ENCODE data around the gene CIDEB. TPM values are rescaled to one million over a fixed set of nuclear protein-coding genes. Genes with fewer than 3 reads are reported as not detected.

CIDEB gene
- total and polyA plus RNA-seq, 9 donors: 13.8 to 38.4 (median 22.6) TPM

GRCh38 chr14:24258119-24258518 lies 49.7 kb downstream of the CIDEB start:
- Histone ChIP-seq H3K4me3 (no peak overlapping the region), H3K36me3 (no peaks in the 10 kb centered on the region), H3K27ac (no peak overlapping the region), H3K27me3 (no peaks in the 10 kb centered on the region), H3K9me3 (no peaks in the 10 kb centered on the region), H3K4me1 (ENCODE audit: insufficient read depth) (peaks cover 3% of the 10 kb centered on the region)
- 75 to 79% (median 76%) methylated on average over 9 of the region's 9 CpGs for WGBS, 3 donors
- TF ChIP-seq, protein P1, sequence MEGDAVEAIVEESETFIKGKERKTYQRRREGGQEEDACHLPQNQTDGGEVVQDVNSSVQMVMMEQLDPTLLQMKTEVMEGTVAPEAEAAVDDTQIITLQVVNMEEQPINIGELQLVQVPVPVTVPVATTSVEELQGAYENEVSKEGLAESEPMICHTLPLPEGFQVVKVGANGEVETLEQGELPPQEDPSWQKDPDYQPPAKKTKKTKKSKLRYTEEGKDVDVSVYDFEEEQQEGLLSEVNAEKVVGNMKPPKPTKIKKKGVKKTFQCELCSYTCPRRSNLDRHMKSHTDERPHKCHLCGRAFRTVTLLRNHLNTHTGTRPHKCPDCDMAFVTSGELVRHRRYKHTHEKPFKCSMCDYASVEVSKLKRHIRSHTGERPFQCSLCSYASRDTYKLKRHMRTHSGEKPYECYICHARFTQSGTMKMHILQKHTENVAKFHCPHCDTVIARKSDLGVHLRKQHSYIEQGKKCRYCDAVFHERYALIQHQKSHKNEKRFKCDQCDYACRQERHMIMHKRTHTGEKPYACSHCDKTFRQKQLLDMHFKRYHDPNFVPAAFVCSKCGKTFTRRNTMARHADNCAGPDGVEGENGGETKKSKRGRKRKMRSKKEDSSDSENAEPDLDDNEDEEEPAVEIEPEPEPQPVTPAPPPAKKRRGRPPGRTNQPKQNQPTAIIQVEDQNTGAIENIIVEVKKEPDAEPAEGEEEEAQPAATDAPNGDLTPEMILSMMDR (IDR thresholded peaks at IDR 0.05): no peak
- no peak for TF ChIP-seq POLR2A (IDR thresholded peaks at IDR 0.05)
- TF ChIP-seq EP300 (IDR thresholded peaks at IDR 0.05): no peak
- peak in 1 of 5 donors; percentile 19 for DNase-seq
- intact Hi-C loops (cut with DNase I): no loop called here

DNA sequence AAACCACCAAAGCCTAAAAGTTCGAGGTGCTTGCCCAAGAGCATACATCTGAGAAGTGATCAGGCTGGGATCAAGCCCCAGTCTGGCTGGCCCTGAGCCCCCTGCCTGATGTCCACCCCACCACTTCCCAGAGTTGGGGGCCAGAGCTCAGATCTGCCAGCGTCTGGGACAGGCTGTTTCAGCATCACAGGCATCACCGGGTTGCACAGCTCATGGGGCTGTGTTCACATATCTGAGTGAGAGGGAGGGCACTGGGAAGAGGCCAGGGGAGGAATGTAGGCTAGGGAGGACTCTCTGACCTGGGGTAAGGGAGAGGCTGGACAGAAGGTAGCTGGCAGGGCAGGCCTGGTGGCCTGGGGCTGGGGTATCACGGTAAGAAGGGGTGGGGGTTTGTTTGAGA lies 50.8 kb downstream of the CIDEB start:
- peak in 1 of 5 donors; percentile 17 for DNase-seq
- intact Hi-C loops (cut with DNase I): no loop called here
- Histone ChIP-seq H3K36me3 (no peaks in the 10 kb centered on the region), H3K27ac (no peak overlapping the region), H3K9me3 (no peaks in the 10 kb centered on the region), H3K4me3 (no peak overlapping the region), H3K27me3 (no peaks in the 10 kb centered on the region), H3K4me1 (ENCODE audit: insufficient read depth) (peaks cover 3% of the 10 kb centered on the region)
- no peak for TF ChIP-seq EP300 (IDR thresholded peaks at IDR 0.05)
- TF ChIP-seq, protein P1 (IDR thresholded peaks at IDR 0.05): no peak
- 31 to 42% (median 35%) methylated on average over 4 of the region's 4 CpGs for WGBS, 3 donors

DNA sequence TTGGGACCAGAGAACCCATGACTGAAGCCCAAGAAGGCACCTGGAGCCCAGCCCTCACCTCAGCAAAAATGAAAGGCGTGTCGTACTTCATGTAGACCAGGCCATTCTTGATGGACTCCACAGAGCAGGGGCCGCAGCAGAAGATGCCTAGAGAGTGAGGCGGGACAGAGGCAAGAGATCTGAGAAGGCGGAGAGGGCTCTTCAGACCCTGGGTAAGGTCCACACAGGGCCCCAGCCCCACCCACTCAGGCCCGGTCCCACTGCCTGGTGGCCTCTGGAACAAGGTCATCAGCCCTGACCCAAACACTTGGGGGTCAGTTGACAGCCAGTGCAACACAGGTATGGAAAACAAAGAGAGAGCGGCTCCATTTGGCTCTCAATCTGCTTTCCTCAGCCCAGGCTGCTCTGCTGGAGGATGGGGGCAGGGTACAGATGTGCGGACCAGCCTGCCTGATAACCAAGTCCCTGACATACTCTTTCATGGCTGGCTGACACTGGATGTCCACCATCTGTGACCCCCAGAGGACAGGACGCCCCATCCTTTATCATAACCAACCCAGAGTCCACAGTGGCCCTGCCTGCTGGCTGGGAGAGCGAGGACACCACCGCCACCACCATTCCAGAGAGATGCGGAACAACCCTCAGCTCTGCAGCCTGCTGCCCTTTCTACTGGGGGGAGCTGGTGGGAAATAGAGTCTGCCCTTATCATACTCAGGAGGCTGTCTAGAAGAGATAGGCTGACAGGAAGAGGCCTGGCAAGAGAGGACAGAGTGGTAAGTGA lies 51.7 kb downstream of the CIDEB start:
- H3K4me1 ChIP-seq (ENCODE audit: insufficient read depth): peaks cover 3% of the 10 kb centered on the region
- intact Hi-C loops (cut with DNase I): no loop called here
- no peak overlapping the region for H3K4me3 ChIP-seq
- no peaks in the 10 kb centered on the region for H3K9me3 ChIP-seq
- peak in 2 of 5 donors; percentile 10 to 18 for DNase-seq
- H3K36me3 ChIP-seq: no peaks in the 10 kb centered on the region
- no peaks in the 10 kb centered on the region for H3K27me3 ChIP-seq
- 93 to 94% (median 93%) methylated on average over 12 of the region's 12 CpGs for WGBS, 3 donors
- TF ChIP-seq POLR2A (IDR thresholded peaks at IDR 0.05) (no peak), EP300 (IDR thresholded peaks at IDR 0.05) (no peak)
- TF ChIP-seq, protein P1 (IDR thresholded peaks at IDR 0.05): no peak
- H3K27ac ChIP-seq: no peak overlapping the region

GRCh38 chr14:24255438-24255837 lies 52.3 kb downstream of the CIDEB start:
- Histone ChIP-seq H3K9me3 (no peaks in the 10 kb centered on the region), H3K27ac (no peak overlapping the region), H3K36me3 (no peaks in the 10 kb centered on the region), H3K27me3 (no peaks in the 10 kb centered on the region), H3K4me3 (no peak overlapping the region), H3K4me1 (ENCODE audit: insufficient read depth) (peaks cover 3% of the 10 kb centered on the region)
- intact Hi-C loops (cut with DNase I): no loop called here
- peak in 2 of 5 donors; percentile 13 to 20 for DNase-seq
- TF ChIP-seq POLR2A (IDR thresholded peaks at IDR 0.05) (no peak), EP300 (IDR thresholded peaks at IDR 0.05) (no peak)
- TF ChIP-seq, protein P1 (IDR thresholded peaks at IDR 0.05): no peak
- 86 to 91% (median 86%) methylated on average over 8 of the region's 8 CpGs for WGBS, 3 donors

Small RNA genes within 50 kb of the gene (small RNA-seq; reads per million reads assigned to genes)
- gene RF00026: not detected

Other genes starting within 250 kb of the CIDEB start
Only the 30 nearest of the 33 such genes appear.
- 10 to 100 TPM; 34.7 to 71.4 (median 51.5) TPM for gene DCAF11, start 193.2 kb downstream of the CIDEB start, total RNA-seq
- gene DCAF11, start 193.2 kb downstream of the CIDEB start, polyA plus RNA-seq: 10 to 100 TPM; 38.7 to 62.4 TPM
- gene NRL, start 193.0 kb downstream of the CIDEB start, total RNA-seq: 1 to 10 TPM; 1.0 to 4.1 (median 2.8) TPM
- 1 to 10 TPM in 1 of 2 donors, under 1 TPM in 1; 0.78 to 2.8 TPM for gene NRL, start 193.0 kb downstream of the CIDEB start, polyA plus RNA-seq
- 1 to 10 TPM in 1 of 7 donors, under 1 TPM in 4, not detected in 2; 0.57 to 1.2 (median 0.77) TPM for gene FITM1, start 177.3 kb downstream of the CIDEB start, total RNA-seq
- gene FITM1, start 177.3 kb downstream of the CIDEB start, polyA plus RNA-seq: under 1 TPM in 1 of 2 donors, not detected in 1; 0.80 TPM
- 100 to 1,000 TPM in 6 of 7 donors, 10 to 100 TPM in 1; 93.6 to 193 (median 168) TPM for gene PSME1, start 171.8 kb downstream of the CIDEB start, total RNA-seq
- gene PSME1, start 171.8 kb downstream of the CIDEB start, polyA plus RNA-seq: 100 to 1,000 TPM; 220 to 261 TPM
- 10 to 100 TPM; 13.0 to 26.3 (median 17.3) TPM for gene EMC9, start 166.4 kb downstream of the CIDEB start, total RNA-seq
- 10 to 100 TPM in 1 of 2 donors, 1 to 10 TPM in 1; 5.1 to 30.7 TPM for gene EMC9, start 166.4 kb downstream of the CIDEB start, polyA plus RNA-seq
- gene PSME2, start 161.4 kb downstream of the CIDEB start, total RNA-seq: 100 to 1,000 TPM in 3 of 7 donors, 10 to 100 TPM in 4; 34.7 to 129 (median 95.6) TPM
- 100 to 1,000 TPM in 1 of 2 donors, 10 to 100 TPM in 1; 82.5 to 160 TPM for gene PSME2, start 161.4 kb downstream of the CIDEB start, polyA plus RNA-seq
- gene RNF31, start 160.5 kb downstream of the CIDEB start, total RNA-seq: 10 to 100 TPM; 19.2 to 74.4 (median 61.4) TPM
- 10 to 100 TPM; 36.1 to 40.0 TPM for gene RNF31, start 160.5 kb downstream of the CIDEB start, polyA plus RNA-seq
- gene IRF9, start 146.7 kb downstream of the CIDEB start, total RNA-seq: 100 to 1,000 TPM in 1 of 7 donors, 10 to 100 TPM in 6; 31.6 to 151 (median 72.7) TPM
- 100 to 1,000 TPM in 1 of 2 donors, 10 to 100 TPM in 1; 87.4 to 212 TPM for gene IRF9, start 146.7 kb downstream of the CIDEB start, polyA plus RNA-seq
- gene REC8, start 135.9 kb downstream of the CIDEB start, total RNA-seq: 10 to 100 TPM in 4 of 7 donors, 1 to 10 TPM in 3; 6.2 to 75.4 (median 13.5) TPM
- 1 to 10 TPM; 4.9 to 5.1 TPM for gene REC8, start 135.9 kb downstream of the CIDEB start, polyA plus RNA-seq
- gene IPO4, start 119.2 kb downstream of the CIDEB start, total RNA-seq: 10 to 100 TPM; 12.3 to 50.9 (median 34.0) TPM
- 10 to 100 TPM in 1 of 2 donors, 1 to 10 TPM in 1; 5.6 to 11.3 TPM for gene IPO4, start 119.2 kb downstream of the CIDEB start, polyA plus RNA-seq
- 10 to 100 TPM; 34.9 to 65.6 (median 44.9) TPM for gene TM9SF1, start 112.5 kb downstream of the CIDEB start, total RNA-seq
- 10 to 100 TPM; 32.3 to 40.0 TPM for gene TM9SF1, start 112.5 kb downstream of the CIDEB start, polyA plus RNA-seq
- gene TSSK4, start 102.3 kb downstream of the CIDEB start, total RNA-seq: 1 to 10 TPM in 2 of 7 donors, under 1 TPM in 2, not detected in 3; 0.45 to 1.1 (median 0.90) TPM
- gene TSSK4, start 102.3 kb downstream of the CIDEB start, polyA plus RNA-seq: under 1 TPM in 1 of 2 donors, not detected in 1; 0.06 TPM
- gene CHMP4A, start 94.5 kb downstream of the CIDEB start, total RNA-seq: 10 to 100 TPM; 26.8 to 57.5 (median 41.0) TPM
- 100 to 1,000 TPM in 1 of 2 donors, 10 to 100 TPM in 1; 56.1 to 105 TPM for gene CHMP4A, start 94.5 kb downstream of the CIDEB start, polyA plus RNA-seq
- 10 to 100 TPM; 15.5 to 27.7 (median 18.1) TPM for gene MDP1, start 91.9 kb downstream of the CIDEB start, total RNA-seq
- gene MDP1, start 91.9 kb downstream of the CIDEB start, polyA plus RNA-seq: 10 to 100 TPM; 19.4 to 32.6 TPM
- gene NEDD8, start 75.6 kb downstream of the CIDEB start, total RNA-seq: 100 to 1,000 TPM in 6 of 7 donors, 10 to 100 TPM in 1; 69.7 to 155 (median 124) TPM
- 100 to 1,000 TPM; 180 to 301 TPM for gene NEDD8, start 75.6 kb downstream of the CIDEB start, polyA plus RNA-seq
- gene GMPR2, start 75.0 kb downstream of the CIDEB start, total RNA-seq: 10 to 100 TPM; 46.2 to 64.7 (median 57.7) TPM
- 10 to 100 TPM; 66.3 to 85.7 TPM for gene GMPR2, start 75.0 kb downstream of the CIDEB start, polyA plus RNA-seq
- gene TINF2, start 65.4 kb downstream of the CIDEB start, total RNA-seq: 10 to 100 TPM; 45.8 to 87.2 (median 58.5) TPM
- 10 to 100 TPM; 36.5 to 72.0 TPM for gene TINF2, start 65.4 kb downstream of the CIDEB start, polyA plus RNA-seq
- 100 to 1,000 TPM in 1 of 7 donors, 1 to 10 TPM in 6; 3.1 to 152 (median 8.0) TPM for gene TGM1, start 44.8 kb downstream of the CIDEB start, total RNA-seq
- 1 to 10 TPM; 1.1 to 1.7 TPM for gene TGM1, start 44.8 kb downstream of the CIDEB start, polyA plus RNA-seq
- 10 to 100 TPM; 19.7 to 48.3 (median 23.2) TPM for gene RABGGTA, start 36.4 kb downstream of the CIDEB start, total RNA-seq
- gene RABGGTA, start 36.4 kb downstream of the CIDEB start, polyA plus RNA-seq: 10 to 100 TPM in 1 of 2 donors, 1 to 10 TPM in 1; 7.9 to 20.1 TPM
- gene DHRS1, start 8.2 kb downstream of the CIDEB start, total RNA-seq: 10 to 100 TPM; 16.0 to 35.6 (median 21.4) TPM
- 10 to 100 TPM; 12.8 to 17.9 TPM for gene DHRS1, start 8.2 kb downstream of the CIDEB start, polyA plus RNA-seq
- 10 to 100 TPM; 12.0 to 28.6 (median 22.5) TPM for gene NOP9, start 8.1 kb downstream of the CIDEB start, total RNA-seq
- 10 to 100 TPM in 1 of 2 donors, 1 to 10 TPM in 1; 9.2 to 22.1 TPM for gene NOP9, start 8.1 kb downstream of the CIDEB start, polyA plus RNA-seq
- 10 to 100 TPM in 1 of 7 donors, 1 to 10 TPM in 6; 4.5 to 10.1 (median 5.5) TPM for gene LTB4R2, start 2.2 kb upstream of the CIDEB start, total RNA-seq
- gene LTB4R2, start 2.2 kb upstream of the CIDEB start, polyA plus RNA-seq: 1 to 10 TPM in 1 of 2 donors, under 1 TPM in 1; 0.85 to 1.8 TPM
- 1 to 10 TPM; 4.4 to 9.4 (median 7.7) TPM for gene LTB4R, start 3.5 kb upstream of the CIDEB start, total RNA-seq
- gene LTB4R, start 3.5 kb upstream of the CIDEB start, polyA plus RNA-seq: 1 to 10 TPM; 2.9 to 7.1 TPM
- gene ADCY4, start 27.1 kb upstream of the CIDEB start, total RNA-seq: 10 to 100 TPM in 5 of 7 donors, 1 to 10 TPM in 2; 7.8 to 33.3 (median 11.3) TPM
- 10 to 100 TPM; 15.0 to 19.7 TPM for gene ADCY4, start 27.1 kb upstream of the CIDEB start, polyA plus RNA-seq
- gene RIPK3, start 32.0 kb upstream of the CIDEB start, total RNA-seq: 1 to 10 TPM in 5 of 7 donors, under 1 TPM in 2; 0.61 to 3.2 (median 1.1) TPM
- 1 to 10 TPM; 1.5 to 2.8 TPM for gene RIPK3, start 32.0 kb upstream of the CIDEB start, polyA plus RNA-seq
- 100 to 1,000 TPM in 5 of 7 donors, 10 to 100 TPM in 2; 74.1 to 288 (median 186) TPM for gene NFATC4, start 60.2 kb upstream of the CIDEB start, total RNA-seq
- gene NFATC4, start 60.2 kb upstream of the CIDEB start, polyA plus RNA-seq: 100 to 1,000 TPM in 1 of 2 donors, 10 to 100 TPM in 1; 25.9 to 157 TPM
- gene NYNRIN, start 91.0 kb upstream of the CIDEB start, total RNA-seq: 10 to 100 TPM; 22.5 to 76.0 (median 63.6) TPM
- gene NYNRIN, start 91.0 kb upstream of the CIDEB start, polyA plus RNA-seq: 10 to 100 TPM; 22.0 to 26.2 TPM
- 10 to 100 TPM in 1 of 7 donors, 1 to 10 TPM in 6; 2.0 to 10.5 (median 4.7) TPM for gene CBLN3, start 121.7 kb upstream of the CIDEB start, total RNA-seq
- gene CBLN3, start 121.7 kb upstream of the CIDEB start, polyA plus RNA-seq: 1 to 10 TPM; 5.8 to 7.5 TPM
- 10 to 100 TPM; 41.1 to 84.8 (median 67.8) TPM for gene KHNYN, start 122.0 kb upstream of the CIDEB start, total RNA-seq
- 10 to 100 TPM; 35.1 to 44.4 TPM for gene KHNYN, start 122.0 kb upstream of the CIDEB start, polyA plus RNA-seq
- 10 to 100 TPM; 46.2 to 68.8 (median 62.4) TPM for gene SDR39U1, start 134.8 kb upstream of the CIDEB start, total RNA-seq
- gene SDR39U1, start 134.8 kb upstream of the CIDEB start, polyA plus RNA-seq: 10 to 100 TPM; 33.4 to 65.7 TPM

Measured in ovary (tissue), 9 donors.